HT-29 (cell line): ENCODE data around the gene NRF1. TPM values are rescaled to one million over a fixed set of nuclear protein-coding genes. Genes with fewer than 3 reads are reported as not detected.

Experiments used
- DNase-seq: peaks from one replicate; pipeline ENCODE4 v3.0.0-alpha.2; 2015; ENCODE audit warnings: low spot score
- total RNA-seq: library from RNA; depleted of rRNA; stranded (reverse); fragments of >200 nt; shearing (Covaris generic); gene quantifications from 2 replicates; pipeline ENCODE4 v1.2.3, GENCODE V29; 2014

Gene NRF1
- total RNA-seq, 1 experiment from 2014 or later = 10.5 TPM

GRCh38 chr7:129769866-129770808 lies 158.6 kb downstream of the NRF1 start:
- no peak for DNase-seq

GRCh38 chr7:129771201-129771927 lies 159.8 kb downstream of the NRF1 start:
- DNase-seq = no peak

GRCh38 chr7:129771928-129772479 lies 160.5 kb downstream of the NRF1 start:
- no peak for DNase-seq

GRCh38 chr7:129772646-129773280 lies 161.2 kb downstream of the NRF1 start:
- no peak for DNase-seq

GRCh38 chr7:129773328-129773731 lies 161.8 kb downstream of the NRF1 start:
- no peak for DNase-seq

GRCh38 chr7:129773871-129774270 lies 162.4 kb downstream of the NRF1 start:
- no peak for DNase-seq

GRCh38 chr7:129774359-129774758 lies 162.8 kb downstream of the NRF1 start:
- no peak for DNase-seq

- DNase-seq = no peak
These were observed 163.6 kb downstream of the NRF1 start for GRCh38 chr7:129774871-129775694.

GRCh38 chr7:129775695-129776361 lies 164.3 kb downstream of the NRF1 start:
- no peak for DNase-seq

- no peak for DNase-seq
These were observed 164.8 kb downstream of the NRF1 start for GRCh38 chr7:129776362-129776722.

- DNase-seq = no peak
These were observed 165.8 kb downstream of the NRF1 start for GRCh38 chr7:129777195-129777844.

- DNase-seq = no peak
These were observed 166.7 kb downstream of the NRF1 start for GRCh38 chr7:129777993-129778769.

- DNase-seq = peak; percentile 41
These were observed 167.5 kb downstream of the NRF1 start for GRCh38 chr7:129778770-129779601.

GRCh38 chr7:129779602-129780256 lies 168.2 kb downstream of the NRF1 start:
- DNase-seq = peak; percentile 90

- peak; percentile 94 for DNase-seq
These were observed 168.9 kb downstream of the NRF1 start for GRCh38 chr7:129780257-129780973.

GRCh38 chr7:129780974-129781927 lies 169.7 kb downstream of the NRF1 start:
- DNase-seq = peak; percentile 35
